Measurements from ENCODE around the gene SENP1. TPM values are rescaled to one million over a fixed set of nuclear protein-coding genes. Genes with fewer than 3 reads are reported as not detected.

Gene SENP1
- total and polyA plus RNA-seq, 2 donors (not counting 3 experiments of a cell fraction or from before 2014, with no cell fraction given), result 9.9 to 20.5 TPM

- dilution Hi-C loops (cut with MboI; ENCODE audit: extremely low pct_ligation_motif_present, low sequenced_read_pairs), result no loop called here
- no peak overlapping the region for H3K4me3 ChIP-seq (replicated peaks in 1 of 3; ENCODE audit: insufficient read depth in 1 of 3, low read depth in 1 of 3, low read length in 3 of 3)
- POLR2A ChIA-PET, result no interaction called here
- FAIRE-seq, result no peak
- no peak overlapping the region for H3K27ac ChIP-seq (ENCODE audit: insufficient read depth, low read depth, low read length)
- H4K20me1 ChIP-seq (replicated peaks; ENCODE audit: control insufficient read depth, extremely low read depth, insufficient read depth, low read length), result no peaks in the 10 kb centered on the region
- H3K27me3 ChIP-seq (ENCODE audit: control insufficient read depth in 2 of 2, insufficient read depth in 2 of 2, low read length in 2 of 2), result peaks cover 0 to 2% of the 10 kb centered on the region in 2 experiments
- H3K9me1 ChIP-seq (replicated peaks; ENCODE audit: control insufficient read depth, extremely low read depth, insufficient read depth, low read length), result no peaks in the 10 kb centered on the region
- intact Hi-C loops (cut with micrococcal nuclease), result no loop called here
- H3K9ac ChIP-seq (replicated peaks; ENCODE audit: extremely low read depth, insufficient read depth, low read length), result no peak overlapping the region
- CTCF ChIA-PET, result no interaction called here
- TF ChIP-seq FOS (IDR thresholded peaks at IDR 0.05; ENCODE audit: borderline replicate concordance, insufficient read depth, low read length) (no peak), EZH2 (IDR thresholded peaks at IDR 0.05; ENCODE audit: borderline replicate concordance, low read depth, low read length, severe bottlenecking) (no peak), JUN (IDR thresholded peaks at IDR 0.05; ENCODE audit: borderline replicate concordance, insufficient read depth, insufficient read length, low read depth) (no peak), MYC (IDR thresholded peaks at IDR 0.05; ENCODE audit: low read depth, low read length) (no peak), POLR2AphosphoS5 (IDR thresholded peaks at IDR 0.05; ENCODE audit: insufficient read depth, low read depth, low read length) (no peak), MAX (IDR thresholded peaks at IDR 0.05; ENCODE audit: insufficient read depth, insufficient read length) (no peak), POLR2A (IDR thresholded peaks at IDR 0.05; ENCODE audit: low read depth, low read length) (no peak), CTCF (IDR thresholded peaks at IDR 0.05; ENCODE audit: extremely low read depth in 1 of 2, insufficient read depth in 1 of 2, low read depth in 1 of 2, low read length in 2 of 2) (no peak), GATA2 (IDR thresholded peaks at IDR 0.05; ENCODE audit: insufficient read depth, insufficient read length, low read depth, low read length) (no peak)
- H3K4me1 ChIP-seq (ENCODE audit: control insufficient read depth, extremely low read depth, insufficient read depth, low read length), result no peaks in the 10 kb centered on the region
- no peak for DNase-seq (ENCODE audit: low read depth, low spot score)
- no peaks in the 10 kb centered on the region for H3K36me3 ChIP-seq (ENCODE audit: control insufficient read depth in 2 of 2, extremely low read depth in 1 of 2, insufficient read depth in 2 of 2, low read length in 2 of 2)
- H3K79me2 ChIP-seq (ENCODE audit: control insufficient read depth, insufficient read depth, low read length), result no peaks in the 10 kb centered on the region
- BruUV-seq (replicated peaks), result no TSS peak
- H3K4me2 ChIP-seq (ENCODE audit: insufficient read depth, low read length), result no peak overlapping the region
- H3K9me3 ChIP-seq (replicated peaks; ENCODE audit: control insufficient read depth, insufficient read depth, low read length), result no peaks in the 10 kb centered on the region
- H2AFZ ChIP-seq (ENCODE audit: low read depth, low read length), result no peak overlapping the region
Observed at GRCh38 chr12:48037267-48037915, 68.5 kb downstream of the SENP1 start.
